NCI-H1048 (cell line): ENCODE measurements around the gene MDGA2.

Experiments used
- DNase-seq: peaks from one replicate; lab custom pipeline; 2025; lab: John Stamatoyannopoulos, UW

Gene MDGA2

DNA sequence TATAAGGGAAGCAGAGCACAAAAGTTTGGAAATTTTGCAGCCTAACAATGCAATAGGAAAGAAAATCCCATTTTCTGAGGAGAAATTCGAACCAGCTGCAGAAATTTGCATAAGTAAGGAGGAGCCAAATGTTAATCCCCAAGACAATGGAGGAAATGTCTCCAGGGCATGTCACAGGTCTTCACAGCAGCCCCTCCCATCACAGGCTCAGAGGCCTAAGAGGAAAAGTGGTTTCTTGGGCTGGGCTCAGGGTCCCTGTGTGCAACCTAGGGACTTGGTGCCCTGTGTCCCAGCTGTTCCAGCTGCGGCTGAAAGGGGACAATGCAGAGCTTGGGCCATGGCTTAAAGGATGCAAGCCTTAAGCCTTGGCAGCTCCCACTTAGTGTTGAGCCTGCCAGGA is 190.0 kb downstream of the MDGA2 start:
- DNase-seq: no peak

DNA sequence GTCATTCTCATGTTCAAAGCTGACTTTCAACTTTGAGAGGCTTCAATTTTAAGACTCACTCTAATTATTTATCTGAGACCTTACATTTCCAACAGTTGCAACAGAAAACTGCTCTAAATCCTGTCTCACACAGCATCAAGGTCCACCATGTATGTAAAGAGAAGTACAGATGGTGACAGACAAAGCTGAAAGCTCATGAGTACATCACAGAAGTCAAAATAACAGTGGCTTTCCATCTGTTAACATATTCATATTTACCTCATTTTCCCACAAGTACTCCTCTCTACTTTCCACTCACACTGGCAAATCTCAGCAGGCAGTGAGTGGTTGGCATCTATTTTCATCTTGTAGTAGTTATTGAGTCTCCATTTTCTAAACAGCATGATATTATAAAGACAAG is 192.0 kb downstream of the MDGA2 start:
- no peak for DNase-seq

DNA sequence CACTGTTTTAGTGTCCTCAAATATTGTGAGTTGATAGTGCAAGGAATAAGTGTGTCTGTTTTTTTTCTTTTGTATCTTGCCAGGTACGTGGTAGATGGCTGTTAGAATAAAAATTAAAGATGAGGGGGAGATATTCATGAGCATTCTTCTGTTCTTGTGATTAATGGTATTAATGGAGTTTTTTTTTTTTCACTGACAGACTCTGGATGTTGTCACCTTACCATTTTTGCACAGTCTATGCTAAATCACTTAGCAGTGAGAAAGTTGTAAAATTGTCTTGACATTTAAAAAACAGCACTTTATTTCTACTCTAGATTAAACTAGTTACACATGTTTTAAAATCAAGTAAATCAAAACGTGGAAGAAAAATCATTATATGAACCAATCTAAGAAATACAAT is 204.3 kb downstream of the MDGA2 start:
- no peak for DNase-seq

DNA sequence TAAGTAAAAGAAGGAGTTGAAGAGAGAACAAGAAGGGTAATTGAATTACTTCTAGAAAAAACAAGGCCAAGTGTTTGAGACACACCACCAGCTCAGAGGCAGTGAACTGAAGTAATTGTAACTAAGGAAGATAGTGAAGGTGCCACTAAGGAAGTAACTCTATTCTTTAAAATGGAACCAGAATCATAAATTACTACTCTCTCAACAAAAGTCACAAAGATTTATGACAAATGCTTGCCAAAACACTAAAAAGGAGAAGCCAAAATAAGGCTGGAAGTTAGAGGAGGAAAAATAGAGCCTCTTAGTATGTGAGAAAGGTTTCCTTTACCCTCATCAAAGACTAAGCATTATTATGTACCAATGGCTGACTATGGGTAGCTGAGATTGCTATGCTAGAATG is 208.5 kb downstream of the MDGA2 start:
- no peak for DNase-seq

DNA sequence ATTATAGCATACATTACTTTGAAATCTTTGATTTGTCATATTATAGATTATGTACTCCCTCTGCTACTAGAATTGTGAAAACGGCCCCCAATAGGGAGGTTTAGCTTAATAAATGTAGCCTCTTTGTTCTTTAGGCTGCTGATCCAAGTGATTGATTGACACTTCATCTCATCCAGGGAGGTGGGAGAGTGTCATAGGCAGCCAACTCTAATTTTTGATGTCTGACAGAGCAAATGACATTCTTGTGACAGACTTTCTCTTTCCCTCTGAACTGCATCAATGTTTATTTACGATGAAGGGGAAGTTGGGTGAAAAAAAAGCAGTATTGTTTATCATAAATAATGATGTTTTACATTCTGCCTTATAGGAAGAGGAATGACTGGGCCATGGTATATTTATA is 221.4 kb downstream of the MDGA2 start:
- no peak for DNase-seq

DNA sequence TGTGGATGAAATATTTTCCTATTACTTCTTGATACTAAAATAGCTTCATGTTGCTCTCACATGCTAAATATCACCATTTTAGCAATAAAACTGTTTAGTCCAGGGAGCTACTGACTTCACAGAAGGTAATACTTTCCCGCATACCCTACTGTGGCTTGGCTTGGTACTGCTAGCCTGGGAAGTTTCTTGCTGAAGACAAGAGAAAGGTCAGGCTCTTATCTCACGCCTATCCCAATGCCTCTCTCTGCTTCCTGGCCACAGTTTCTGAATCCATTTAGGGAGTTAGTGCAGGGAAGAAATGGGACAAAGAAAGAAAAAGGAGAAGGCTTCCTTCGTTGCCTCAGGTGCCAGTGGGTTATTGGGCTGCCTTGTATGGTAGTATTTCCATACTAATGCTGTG is 228.3 kb downstream of the MDGA2 start:
- no peak for DNase-seq

DNA sequence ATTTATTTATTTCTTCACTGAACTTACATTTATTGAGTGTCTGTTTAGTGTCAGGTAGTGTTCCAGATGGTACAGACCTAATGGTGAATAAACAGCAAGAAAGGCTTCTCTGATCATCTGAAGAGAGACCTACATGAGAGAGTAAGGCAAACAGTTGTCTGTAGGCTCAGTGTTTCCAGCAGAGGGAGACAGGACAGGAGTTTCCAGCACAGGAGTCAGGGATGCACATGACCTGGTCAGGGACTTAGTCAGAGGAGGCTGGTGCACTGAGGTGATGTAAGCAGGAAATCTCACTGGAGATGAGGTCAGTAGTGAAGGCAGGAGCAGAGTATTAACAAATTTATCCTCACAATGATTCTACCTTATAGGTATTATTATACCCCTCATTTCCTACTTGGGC is 233.2 kb downstream of the MDGA2 start:
- no peak for DNase-seq

DNA sequence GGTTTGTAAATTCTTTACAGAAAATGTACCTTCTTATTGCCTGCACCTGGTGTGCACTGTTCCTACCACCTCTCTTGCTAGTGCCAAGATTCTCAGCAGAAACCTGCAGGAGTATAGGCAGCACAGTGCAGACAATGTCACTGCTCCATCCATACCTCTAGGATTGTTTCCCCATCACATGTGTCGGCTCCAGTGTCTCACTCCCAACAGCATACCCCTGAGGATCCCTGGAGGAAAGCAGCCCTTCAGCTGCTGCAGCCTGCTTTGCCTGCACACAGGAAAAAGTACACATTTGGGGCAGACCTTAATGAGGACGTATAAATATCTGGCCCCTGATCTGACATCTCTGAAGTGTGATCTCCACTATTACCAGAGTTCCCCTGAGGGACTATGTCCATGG is 235.5 kb downstream of the MDGA2 start:
- no peak for DNase-seq

DNA sequence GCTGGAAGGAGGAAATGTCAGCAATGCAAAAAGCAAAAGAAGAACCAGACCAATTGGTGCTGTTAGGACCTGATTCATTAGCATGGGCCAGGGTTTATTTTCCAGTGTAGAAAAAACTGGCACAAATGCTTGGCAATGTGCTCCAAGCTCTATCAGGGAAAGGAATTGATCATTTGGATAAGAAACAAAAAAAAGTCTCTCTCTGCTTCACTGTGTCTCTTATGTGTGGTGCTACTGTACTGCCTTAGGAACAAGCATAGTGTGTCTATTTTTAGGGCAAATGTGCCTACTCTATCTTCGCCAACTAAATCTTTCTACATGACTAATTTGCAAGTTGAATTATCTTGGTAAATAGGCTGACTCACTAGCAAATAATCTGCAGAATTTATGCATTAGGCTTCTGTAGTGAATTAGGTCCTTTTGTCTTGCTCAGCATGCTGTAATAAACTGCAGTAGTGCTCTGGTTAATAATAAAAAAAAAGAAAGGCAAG is 236.7 kb downstream of the MDGA2 start:
- DNase-seq: no peak

DNA sequence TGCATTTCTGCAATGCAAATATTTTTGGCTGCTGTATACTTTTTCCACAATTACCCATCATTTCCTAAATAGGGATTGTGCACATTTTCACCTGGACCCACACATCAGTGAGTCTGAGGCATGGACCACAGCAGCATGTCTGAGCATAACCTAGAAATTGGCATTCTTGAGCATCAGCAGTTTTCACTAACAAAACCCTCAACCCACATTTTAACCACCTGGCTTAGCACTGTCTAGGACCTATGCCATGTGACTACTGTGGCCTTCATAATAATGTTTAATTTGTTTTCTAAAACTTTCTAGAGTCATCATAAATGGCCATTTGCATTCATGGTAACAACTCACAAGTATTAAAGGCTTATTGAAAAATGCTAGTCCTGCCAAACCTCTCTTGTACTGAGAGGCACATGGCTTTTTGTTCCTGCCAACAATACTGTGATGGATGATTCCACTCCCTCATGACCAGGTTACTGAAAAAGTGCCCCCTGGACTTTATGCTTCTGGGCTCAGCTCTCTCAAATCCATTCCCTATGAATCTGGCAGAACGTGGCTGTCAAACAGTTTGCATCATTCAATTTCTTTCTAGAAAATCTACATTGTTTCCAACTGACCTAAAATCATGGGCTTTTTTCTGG is 240.0 kb downstream of the MDGA2 start:
- no peak for DNase-seq

DNA sequence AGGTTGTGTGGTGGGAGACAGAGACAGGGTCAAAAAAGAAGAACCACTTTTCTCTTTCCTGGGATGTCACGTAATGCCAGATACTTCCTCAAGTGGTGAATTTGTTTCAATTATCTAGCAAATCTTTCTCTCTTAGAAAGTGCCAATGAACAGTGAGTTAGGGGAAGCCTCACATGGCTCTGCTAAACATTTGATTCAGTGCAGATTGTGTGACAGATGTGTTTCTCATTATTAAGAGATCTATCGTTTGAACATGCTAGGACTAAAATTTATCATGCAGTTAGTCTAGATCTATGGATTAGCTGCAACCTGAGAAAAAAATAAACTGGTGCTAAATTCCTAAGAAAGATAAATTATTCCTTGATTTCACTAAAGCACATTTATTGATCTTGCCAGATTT is 247.8 kb downstream of the MDGA2 start:
- DNase-seq: no peak

DNA sequence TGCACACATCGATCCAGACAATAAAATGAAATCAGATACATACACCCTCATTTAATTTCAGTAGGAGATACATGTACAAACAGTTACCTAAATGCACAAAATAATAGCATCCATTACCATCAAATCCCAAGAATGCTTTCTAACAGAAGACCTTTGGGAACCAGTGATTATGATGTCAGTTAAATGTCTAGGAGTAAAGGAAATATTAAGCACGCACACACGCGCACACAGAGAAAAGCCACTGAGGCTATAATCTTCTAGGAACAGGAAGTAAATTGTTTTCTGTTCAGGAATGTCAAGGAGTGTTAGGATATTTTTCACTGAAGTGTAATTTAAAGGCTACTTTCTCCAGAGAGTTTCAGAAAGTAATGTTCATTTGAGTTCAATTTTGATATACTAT is 250.1 kb downstream of the MDGA2 start:
- DNase-seq: no peak

DNA sequence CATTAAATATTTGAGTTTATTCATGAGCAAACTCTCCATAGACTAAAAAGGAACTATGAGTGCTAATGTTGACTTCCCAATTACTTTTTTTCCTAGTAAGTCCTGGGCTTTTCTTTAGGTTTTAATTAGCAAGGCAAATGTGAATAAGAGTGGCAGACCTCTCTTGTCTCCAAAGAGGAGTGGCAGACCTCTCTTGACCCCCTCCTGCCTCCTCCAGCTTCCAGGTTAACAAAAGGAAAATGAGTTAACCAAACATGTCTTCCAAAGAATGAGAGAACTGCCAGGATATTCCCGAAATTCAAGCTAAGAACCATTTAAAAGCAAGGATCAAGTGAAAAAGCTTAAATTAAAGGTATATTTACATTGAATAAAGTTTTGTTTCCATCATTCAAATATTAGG is 253.2 kb downstream of the MDGA2 start:
- DNase-seq: no peak

DNA sequence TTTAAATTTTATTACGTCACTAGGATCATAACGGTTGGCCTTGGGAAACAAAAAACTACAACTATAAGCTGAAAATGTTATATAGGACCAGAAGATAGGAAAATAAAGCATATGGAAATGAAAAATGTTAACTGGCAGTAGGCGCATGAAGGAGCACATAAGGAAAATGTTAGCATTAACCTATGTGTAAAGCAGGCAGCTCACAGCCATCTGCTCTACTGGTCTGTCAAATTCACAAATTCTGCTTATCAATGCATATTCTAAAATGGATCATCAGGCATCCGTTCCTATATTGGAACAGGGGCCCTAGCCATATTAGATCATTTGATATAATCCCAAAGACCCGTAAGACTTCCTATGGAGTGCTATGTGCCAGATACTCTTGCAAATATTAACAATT is 263.9 kb downstream of the MDGA2 start:
- DNase-seq: no peak

DNA sequence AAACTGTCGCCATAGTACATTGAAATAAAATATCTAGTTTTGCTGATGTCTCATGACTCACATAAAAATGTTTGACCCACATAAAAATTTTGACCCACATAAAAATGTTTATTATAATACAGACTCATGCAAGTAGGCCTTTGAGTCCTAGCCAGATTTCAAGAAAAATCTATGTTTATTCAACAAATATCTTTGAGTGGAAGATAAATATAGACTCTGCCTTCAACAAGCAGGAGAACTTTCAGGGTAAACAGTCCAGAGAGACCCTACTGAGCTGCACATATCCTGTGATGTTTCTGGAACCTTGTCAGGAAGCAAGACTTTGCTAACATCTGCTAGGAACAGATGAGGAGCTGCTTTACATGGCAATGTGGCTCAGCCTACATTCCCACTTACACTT is 283.1 kb downstream of the MDGA2 start:
- DNase-seq: no peak

DNA sequence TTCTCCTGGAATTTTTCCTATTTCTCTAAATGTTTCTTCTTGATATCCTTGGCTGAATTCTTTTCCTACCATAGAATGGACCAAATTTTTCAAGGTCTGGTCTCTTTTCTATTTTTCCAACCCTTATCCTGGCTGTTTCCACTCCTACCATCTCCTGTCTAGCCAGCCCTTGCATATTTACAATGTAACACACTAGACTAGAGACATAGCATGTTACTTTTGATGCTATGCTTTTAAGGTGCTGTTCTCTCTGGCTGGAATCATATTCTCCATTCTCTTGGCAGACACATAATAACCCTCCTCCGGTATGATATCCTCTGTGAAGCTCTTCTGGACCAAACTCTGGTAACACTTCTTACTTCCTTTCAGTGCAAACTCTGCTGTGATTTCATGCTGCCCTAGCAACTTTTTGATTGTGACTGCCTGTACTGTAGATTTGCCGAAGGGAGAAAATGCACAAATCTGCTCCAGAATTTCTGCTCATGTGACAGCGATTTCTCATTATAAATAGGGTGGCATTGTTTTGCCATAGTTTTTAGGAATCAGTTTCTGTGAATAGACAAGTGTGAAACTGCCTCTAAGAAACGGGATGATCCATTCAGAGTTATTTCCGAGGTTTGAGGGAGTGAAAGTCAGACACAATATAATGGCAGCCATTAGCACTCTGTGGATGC is 284.4 kb downstream of the MDGA2 start:
- DNase-seq: no peak

DNA sequence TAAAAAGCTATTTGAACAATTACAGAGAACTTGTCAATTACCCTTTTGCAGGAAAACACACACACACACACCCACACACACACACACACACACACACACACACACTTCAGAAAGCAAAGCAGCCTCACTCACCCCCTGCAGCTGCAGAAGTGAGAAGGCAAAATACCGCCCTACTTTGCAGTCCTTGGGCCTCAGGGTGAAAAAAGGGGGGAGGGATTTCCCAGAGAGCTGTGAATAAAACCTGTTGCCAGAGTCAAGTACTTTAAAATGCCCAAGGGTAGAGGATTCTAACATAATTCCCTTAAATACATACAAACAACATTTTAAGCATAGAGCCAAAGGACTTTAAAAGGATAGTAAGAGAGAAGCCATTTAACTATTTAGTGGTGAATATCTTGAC is 285.9 kb downstream of the MDGA2 start:
- no peak for DNase-seq

DNA sequence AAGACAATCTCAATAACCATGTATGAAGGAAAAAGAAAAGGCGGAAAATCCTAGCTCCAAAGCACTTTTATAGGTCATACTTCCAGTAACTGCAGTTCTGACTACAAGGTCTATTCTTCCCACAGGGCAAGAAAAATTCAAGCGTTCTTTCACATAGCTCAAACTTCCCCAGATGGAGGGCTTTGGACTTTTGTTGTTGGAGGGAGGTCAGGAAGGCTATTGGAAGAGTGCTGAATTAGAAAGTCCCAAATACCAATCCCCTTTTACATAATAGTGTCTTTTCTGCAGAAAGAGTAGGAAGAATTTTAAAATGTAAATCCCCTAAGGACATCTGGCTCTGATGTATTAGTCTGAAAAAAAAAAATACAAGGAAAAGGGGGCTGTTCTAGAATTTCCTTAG is 309.4 kb downstream of the MDGA2 start:
- DNase-seq: no peak

DNA sequence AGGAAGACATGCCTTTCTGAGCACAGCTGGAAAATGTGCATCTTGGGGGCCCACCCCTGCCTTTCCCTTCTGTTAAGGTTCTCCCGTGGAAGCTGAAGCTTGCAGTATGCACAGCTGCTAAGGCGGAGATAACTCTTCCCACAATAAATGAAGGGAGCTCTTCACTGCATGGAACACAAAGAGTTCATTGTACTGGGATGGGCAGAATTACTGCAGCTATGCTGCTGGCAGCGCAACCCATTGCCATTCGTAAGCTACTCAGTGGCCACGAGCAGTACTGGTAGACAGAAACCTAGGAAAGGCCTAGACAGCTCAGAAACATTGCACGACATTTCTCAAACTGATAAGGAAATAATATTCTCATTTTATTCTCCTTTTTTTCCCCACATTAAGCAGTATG is 310.2 kb downstream of the MDGA2 start:
- no peak for DNase-seq

DNA sequence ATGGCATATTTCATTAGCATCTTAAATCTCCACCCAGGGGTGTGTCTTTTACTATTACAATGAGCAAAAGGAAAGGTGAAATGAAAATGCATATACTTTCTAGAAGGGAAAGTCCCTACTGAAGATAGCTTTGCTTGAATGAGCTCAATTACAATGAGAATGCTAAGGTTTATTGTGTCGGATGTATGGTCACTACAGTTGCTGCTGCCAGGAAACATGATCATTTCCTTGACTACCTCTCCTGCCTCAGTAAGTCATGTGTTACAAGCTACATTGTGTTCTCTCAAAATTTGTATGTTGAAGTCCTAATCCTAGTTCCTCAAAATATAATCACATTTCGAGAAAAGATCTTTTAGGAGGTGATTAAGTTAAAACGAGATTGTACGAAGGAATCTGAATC is 322.2 kb downstream of the MDGA2 start:
- DNase-seq: no peak

DNA sequence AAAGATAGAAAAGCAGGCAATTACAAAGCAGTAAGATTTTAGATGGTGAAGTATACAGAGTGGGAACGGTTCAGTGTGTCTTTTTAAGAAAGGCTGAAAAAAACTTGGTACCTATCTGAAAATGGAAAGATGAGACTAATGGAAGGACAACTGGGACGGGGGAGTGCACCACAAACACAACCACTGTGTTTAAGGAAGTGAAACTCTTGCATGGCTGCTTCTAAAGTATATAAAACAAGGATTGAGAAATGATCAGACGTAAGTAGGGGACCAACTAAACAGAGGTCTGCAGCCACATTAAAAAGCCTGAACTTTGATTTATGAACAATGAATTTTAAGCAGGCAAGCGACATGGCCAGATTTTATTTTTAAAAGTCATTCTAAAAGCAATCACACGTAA is 328.6 kb downstream of the MDGA2 start:
- DNase-seq: no peak

DNA sequence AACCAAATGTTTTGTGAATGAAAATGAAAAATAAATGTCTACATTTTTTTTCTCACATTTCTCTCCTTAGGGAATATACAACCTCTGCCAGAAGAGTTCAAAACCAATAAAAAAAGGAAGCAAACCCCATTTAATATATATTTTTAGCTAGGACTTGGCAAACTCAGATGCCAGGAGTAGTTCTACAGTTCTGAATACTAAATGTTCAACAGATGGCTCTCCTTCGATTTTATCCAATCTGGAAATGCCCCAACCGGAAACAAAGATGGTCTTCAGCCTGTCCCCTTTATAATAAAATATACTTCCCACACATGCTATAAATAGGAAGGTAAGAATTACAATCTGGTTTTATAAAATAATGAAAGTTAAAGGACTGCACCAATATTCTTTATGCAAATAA is 330.4 kb downstream of the MDGA2 start:
- DNase-seq: no peak

DNA sequence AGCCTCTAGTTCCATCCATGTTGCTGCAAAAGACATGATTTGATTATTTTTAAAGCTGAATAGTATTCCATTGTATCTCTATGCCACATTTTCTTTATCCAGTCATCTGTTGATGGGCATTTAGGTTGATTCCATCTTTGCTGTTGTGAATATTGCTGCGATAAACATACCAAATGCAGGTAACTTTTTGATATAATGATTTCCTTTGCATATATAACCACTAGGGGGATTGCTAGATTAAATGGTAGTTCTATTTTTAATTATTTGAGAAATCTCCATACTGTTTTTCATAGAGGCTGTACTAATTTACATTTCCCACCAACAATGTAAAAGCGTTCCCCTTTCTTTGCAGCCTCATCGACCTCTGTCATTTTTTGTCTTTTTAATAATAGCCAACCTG is 342.5 kb downstream of the MDGA2 start:
- no peak for DNase-seq

DNA sequence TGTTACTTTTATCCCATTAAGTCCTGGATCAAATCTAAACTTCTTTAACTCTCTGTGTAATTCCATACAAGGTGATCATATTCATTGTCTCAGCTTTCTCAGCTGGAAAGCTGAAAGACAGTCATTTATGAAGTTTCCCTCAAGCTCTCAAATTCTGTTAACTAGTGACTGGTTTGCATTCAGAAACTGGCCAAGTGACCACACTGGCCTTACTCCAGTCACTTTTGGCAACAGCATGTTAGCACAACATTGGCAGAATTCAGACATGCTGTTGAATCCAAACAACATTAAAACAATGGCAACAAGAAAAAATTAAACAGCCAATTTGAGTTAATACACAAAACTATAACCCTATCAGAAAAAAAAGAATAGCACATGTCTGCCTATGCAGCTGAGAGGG is 343.3 kb downstream of the MDGA2 start:
- DNase-seq: no peak
